K562 (cell line): ENCODE results near the gene SHB. TPM values are rescaled to one million over a fixed set of nuclear protein-coding genes. Genes with fewer than 3 reads are reported as not detected.

Source experiments
- ATAC-seq: fragments of 200-7000 bp; cut with Tn5 transposase; 3 replicates; pipeline ENCODE4 v1.9.1; 2020; ENCODE audit warnings: moderate library complexity
- Bru-seq: library from RNA; stranded (reverse); fragments of 400-500 nt; gene quantifications from one replicate; lab custom pipeline; 2021; lab: Mats Ljungman, UMichigan
- BruChase-seq, 2 experiments: library from RNA; stranded (reverse); fragments of 400-500 nt; gene quantifications; one replicate each; lab custom pipeline; 2021; lab: Mats Ljungman, UMichigan
- BruUV-seq: library from RNA; stranded (reverse); fragments of 400-500 nt; replicated peaks from 2 replicates; lab custom pipeline; 2021; lab: Mats Ljungman, UMichigan
- CTCF ChIA-PET: fragments of 300-600 bp; formaldehyde crosslinking; extraction: SDS; loops from one replicate; lab custom pipeline; 2021; ENCODE audit warnings: low intra/inter-chr PET ratio; lab: Yijun Ruan, JAX
- POLR2A ChIA-PET: fragments of 300-600, 350-650 bp; sonication (Branson Sonifier 250); formaldehyde crosslinking; extraction: SDS; loops from one replicate; lab custom pipeline; 2021; ENCODE audit warnings: antibody characterized with exemption, inconsistent platforms; lab: Yijun Ruan, JAX
- DNase-seq, 4 experiments: peaks; one replicate each; pipeline versions ENCODE4 v3.0.0 to v3.0.0-alpha.2; 2011 to 2018; ENCODE audit warnings: low spot score in 3 of 4, mixed read lengths in 3 of 4; ENCODE audit errors: extremely low read depth in 1 of 4
- FAIRE-seq: peaks from 2 replicates; lab custom pipeline; 2011; peaks lifted over from hg19 to GRCh38; lab: Jason Lieb, UNC
- H2AFZ ChIP-seq: 2 replicates; pipeline ENCODE4 v1.6.0; 2011; ENCODE audit warnings: low read depth, low read length, control low read depth, inconsistent platforms
- H3K27ac ChIP-seq: fragments of 200-600 bp; 3 replicates; pipeline ENCODE4 v1.8.0; 2011; ENCODE audit warnings: low read depth, mild to moderate bottlenecking, control low read depth, inconsistent platforms, low read length, moderate library complexity, mixed read lengths; ENCODE audit errors: extremely low read depth
- H3K27me3 ChIP-seq, 2 experiments: fragments of 300-600 bp in 1 of 2; 2 replicates in 1 of 2; 3 replicates in 1 of 2; pipeline versions ENCODE4 v1.6.0 to v1.8.0; 2011; ENCODE audit warnings: inconsistent platforms in 2 of 2, low read length in 2 of 2, mild to moderate bottlenecking in 1 of 2, mixed read lengths in 1 of 2, moderate library complexity in 1 of 2; ENCODE audit not compliant: control insufficient read depth in 2 of 2, insufficient read depth in 2 of 2
- H3K36me3 ChIP-seq: fragments of 300-600 bp; 3 replicates; pipeline ENCODE4 v1.8.0; 2011; ENCODE audit warnings: mild to moderate bottlenecking, low read length, inconsistent platforms; ENCODE audit not compliant: control insufficient read depth, insufficient read depth
- H3K4me1 ChIP-seq, 2 experiments: fragments of 200-600 bp in 1 of 2; replicated peaks in 1 of 2; 2 replicates in 1 of 2; 3 replicates in 1 of 2; pipeline versions ENCODE4 v1.5.1 to v1.8.0; 2011; ENCODE audit warnings: inconsistent platforms in 2 of 2, low read length in 2 of 2, mild to moderate bottlenecking in 1 of 2, mixed read lengths in 1 of 2, moderate library complexity in 1 of 2; ENCODE audit not compliant: control insufficient read depth in 2 of 2, insufficient read depth in 2 of 2
- H3K4me2 ChIP-seq: 2 replicates; pipeline ENCODE4 v1.6.1; 2011; ENCODE audit warnings: low read length, control low read depth, inconsistent platforms, mixed read lengths; ENCODE audit not compliant: insufficient read depth
- H3K4me3 ChIP-seq: fragments of 200-600 bp; sonication (generic), shearing (Covaris generic); 2 replicates; pipeline ENCODE4 v1.5.1; 2016; ENCODE audit warnings: control low read depth, inconsistent platforms
- H3K79me2 ChIP-seq: fragments of 200-600 bp; 3 replicates; pipeline ENCODE4 v1.8.0; 2011; ENCODE audit warnings: low read length, inconsistent platforms; ENCODE audit not compliant: control insufficient read depth, insufficient read depth
- H3K9ac ChIP-seq, 2 experiments: 2 replicates each; pipeline versions ENCODE4 v1.6.0 to v1.6.1; 2011; ENCODE audit warnings: low read depth in 2 of 2, low read length in 2 of 2, control low read depth in 1 of 2, inconsistent platforms in 1 of 2, mild to moderate bottlenecking in 1 of 2, mixed read lengths in 1 of 2; ENCODE audit not compliant: insufficient read depth in 1 of 2
- H3K9me1 ChIP-seq: one replicate; pipeline ENCODE4 v1.6.0; 2011; ENCODE audit warnings: inconsistent platforms, mild to moderate bottlenecking, low read length, moderate library complexity; ENCODE audit not compliant: control insufficient read depth, insufficient read depth
- H3K9me3 ChIP-seq: replicated peaks from 2 replicates; pipeline ENCODE4 v1.5.1; 2011; ENCODE audit warnings: low read depth, low read length, inconsistent platforms; ENCODE audit not compliant: control insufficient read depth, insufficient read depth
- H4K20me1 ChIP-seq: replicated peaks from 2 replicates; pipeline ENCODE4 v1.6.1; 2011; ENCODE audit warnings: low read length, inconsistent platforms, mixed read lengths; ENCODE audit not compliant: control insufficient read depth, insufficient read depth
- GATAD2A ChIP-seq: fragments of 450-650 bp; IDR thresholded peaks from 2 replicates; pipeline ENCODE4 v1.6.1; 2017
- HNRNPK ChIP-seq: fragments of 200-400 bp; formaldehyde crosslinking; IDR thresholded peaks from one replicate; pipeline ENCODE4 v1.6.1; 2018; ENCODE audit warnings: mild to moderate bottlenecking, low read depth, low read length; ENCODE audit not compliant: poor library complexity, severe bottlenecking
- NR4A1 ChIP-seq, 2 experiments: fragments of 250-450 bp in 1 of 2; fragments of 450-650 bp in 1 of 2; sonication (Bioruptor Pico) in 1 of 2; IDR thresholded peaks; 2 replicates each; pipeline versions ENCODE4 v1.4.0 to v1.6.1; 2016 to 2020; ENCODE audit warnings: mild to moderate bottlenecking in 2 of 2, missing compliant biosample characterization in 1 of 2, missing genetic modification characterization in 1 of 2, moderate library complexity in 1 of 2
- SMARCB1 ChIP-seq: IDR thresholded peaks from 2 replicates; pipeline ENCODE4 v1.6.1; 2011; ENCODE audit warnings: improper control_type of control experiment, low read depth; ENCODE audit not compliant: insufficient read length
- ZBTB17 ChIP-seq: fragments of 450-650 bp; formaldehyde crosslinking; IDR thresholded peaks from 2 replicates; pipeline ENCODE4 v1.4.0; 2020; ENCODE audit warnings: mild to moderate bottlenecking
- ZNF76 ChIP-seq: fragments of 250-450 bp; sonication (Bioruptor Pico); IDR thresholded peaks from 2 replicates; pipeline ENCODE4 v1.4.0; 2020; ENCODE audit warnings: mild to moderate bottlenecking, moderate library complexity, borderline replicate concordance
- WGBS: fragments of 100-300 bp; shearing (Covaris generic); methylation state at CpG from one replicate; pipeline ENCODE4 v1.1.6; 2016; ENCODE audit warnings: low coverage, mixed read lengths; ENCODE audit not compliant: insufficient coverage; ENCODE audit errors: missing lambda C conversion rate; 5-methylcytosine and 5-hydroxymethylcytosine counted together
- in situ Hi-C: fragments of 300-500 bp; cut with MboI; formaldehyde crosslinking; loops from 4 replicates; pipeline ENCODE4 v1.15.0; 2018; ENCODE audit warnings: inconsistent platforms, mixed read lengths
- intact Hi-C: fragments of 100-400 bp; cut with micrococcal nuclease; formaldehyde crosslinking; loops from 2 replicates; pipeline ENCODE4 v1.14.2; 2022
- long read RNA-seq, 3 experiments: library from polyadenylated mRNA in 2 of 3; library from RNA in 1 of 3; unstranded in 2 of 3; stranded (forward) in 1 of 3; transcript quantifications; one replicate each; pipeline ENCODE4 v2.0.0, GENCODE V29; 2019 to 2022
- polyA minus RNA-seq, 3 experiments: library from RNA; depleted of rRNA, polyadenylated mRNA; stranded (reverse); fragments of >200 nt; gene quantifications; 2 replicates each; pipeline ENCODE4 v1.2.3, GENCODE V29; 2011
- polyA plus RNA-seq, 8 experiments: library from polyadenylated mRNA; depleted of rRNA in 4 of 8; stranded (reverse) in 5 of 8; unstranded in 3 of 8; fragments of >200 nt; fragmentation: Nextera tagmentation in 2 of 8; fragmentation: Illumina TruSeq in 1 of 8; extraction: Ambion mirVana in 2 of 8; extraction: Trizol in 1 of 8; gene quantifications; 2 replicates each; pipeline versions ENCODE4 v1.2.1 to v1.2.3, GENCODE V29; 2011 to 2014; ENCODE audit warnings: inconsistent platforms in 1 of 8, missing spikeins in 1 of 8
- total RNA-seq, 7 experiments: library from RNA; depleted of rRNA in 6 of 7; stranded (reverse); fragments of >200 nt in 6 of 7; fragmentation: Illumina TruSeq in 2 of 7; extraction: Trizol in 2 of 7; gene quantifications; 2 replicates each; pipeline versions ENCODE4 v1.2.1 to v1.2.3, GENCODE V29; 2011 to 2021; ENCODE audit warnings: low replicate concordance in 1 of 7
- TF ChIP-seq, protein P1 (sequence below): sonication (generic); formaldehyde crosslinking; IDR thresholded peaks from 2 replicates; pipeline ENCODE4 v1.8.0; 2022; ENCODE audit warnings: missing genetic modification reagents, mild to moderate bottlenecking, moderate library complexity, borderline replicate concordance
- TF ChIP-seq, protein P2 (sequence below): sonication (generic); formaldehyde crosslinking; IDR thresholded peaks from 2 replicates; pipeline ENCODE4 v1.8.1; 2023; ENCODE audit warnings: mild to moderate bottlenecking, missing genetic modification reagents

Gene SHB, protein sequence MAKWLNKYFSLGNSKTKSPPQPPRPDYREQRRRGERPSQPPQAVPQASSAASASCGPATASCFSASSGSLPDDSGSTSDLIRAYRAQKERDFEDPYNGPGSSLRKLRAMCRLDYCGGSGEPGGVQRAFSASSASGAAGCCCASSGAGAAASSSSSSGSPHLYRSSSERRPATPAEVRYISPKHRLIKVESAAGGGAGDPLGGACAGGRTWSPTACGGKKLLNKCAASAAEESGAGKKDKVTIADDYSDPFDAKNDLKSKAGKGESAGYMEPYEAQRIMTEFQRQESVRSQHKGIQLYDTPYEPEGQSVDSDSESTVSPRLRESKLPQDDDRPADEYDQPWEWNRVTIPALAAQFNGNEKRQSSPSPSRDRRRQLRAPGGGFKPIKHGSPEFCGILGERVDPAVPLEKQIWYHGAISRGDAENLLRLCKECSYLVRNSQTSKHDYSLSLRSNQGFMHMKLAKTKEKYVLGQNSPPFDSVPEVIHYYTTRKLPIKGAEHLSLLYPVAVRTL
- 6.5 and 13.7 TPM in 2 replicates for total RNA-seq (2011; cell fraction: chromatin; rRNA removed; ENCODE audit: low replicate concordance)
- total RNA-seq (2011; cell fraction: nucleolus; rRNA removed): 10.4 and 10.7 TPM in 2 replicates
- 6.3 and 8.7 TPM in 2 replicates for total RNA-seq (2011; cell fraction: nucleoplasm; rRNA removed)
- total RNA-seq (2014; rRNA removed) (11.7 and 12.8 TPM in 2 replicates), total RNA-seq (2014; rRNA removed; fragmentation: Illumina TruSeq; extraction: Trizol) (3.8 and 4.0 TPM in 2 replicates), total RNA-seq (2015; rRNA removed; fragmentation: Illumina TruSeq; extraction: Trizol) (5.1 and 5.3 TPM in 2 replicates), total RNA-seq (2021) (15.4 and 16.0 TPM in 2 replicates), polyA plus RNA-seq (2011; rRNA removed) (3.4 and 5.1 TPM in 2 replicates), polyA plus RNA-seq (2014; fragmentation: Illumina TruSeq; extraction: Trizol) (9.6 TPM in 2 replicates), polyA plus RNA-seq (2014; fragmentation: Nextera tagmentation; extraction: Ambion mirVana) (1 to 10 TPM in 1 of 2 experiments, under 1 TPM in 1; 0.78 to 1.0 TPM), polyA plus RNA-seq (2014; rRNA removed) (6.0 and 7.5 TPM in 2 replicates), polyA minus RNA-seq (2011; rRNA and poly(A)+ RNA removed) (4.6 and 5.7 TPM in 2 replicates), Bru-seq, nascent RNA (percentile 69 among the genes with signal in this experiment), BruChase-seq, experiment 1, labeled RNA remaining after a 2-hour chase (percentile 64 among the genes with signal in this experiment), BruChase-seq, experiment 2, labeled RNA remaining after a 6-hour chase (percentile 72 among the genes with signal in this experiment)
- polyA plus RNA-seq (2011; cell fraction: cytosol; rRNA removed): 4.1 and 8.5 TPM in 2 replicates
- polyA plus RNA-seq (2011; cell fraction: nucleus; rRNA removed): 4.9 and 8.5 TPM in 2 replicates
- 8.2 and 8.9 TPM in 2 replicates for polyA plus RNA-seq (2012)
- 7.4 and 12.6 TPM in 2 replicates for polyA minus RNA-seq (2011; cell fraction: cytosol; rRNA and poly(A)+ RNA removed)
- polyA minus RNA-seq (2011; cell fraction: nucleus; rRNA and poly(A)+ RNA removed): 6.3 and 6.4 TPM in 2 replicates
- long read RNA-seq, experiment 1, transcript SHB-201 (6 exons, 2,783 nt): major isoform, 59 of 79 reads
- long read RNA-seq, experiment 1, partial matches to known transcripts: 11 of 79 reads
- long read RNA-seq, experiment 1, other reads (novel, unspliced or antisense): 9 of 79 reads
- long read RNA-seq, experiment 2, transcript SHB-201 (6 exons, 2,783 nt): major isoform, 10 of 21 reads
- long read RNA-seq, experiment 2, partial matches to known transcripts: 8 of 21 reads
- long read RNA-seq, experiment 2, other reads (novel, unspliced or antisense): 3 of 21 reads
- long read RNA-seq, experiment 3, partial matches to known transcripts: 0 of 4 reads
- long read RNA-seq, experiment 3, other reads (novel, unspliced or antisense): 3 of 4 reads

DNA sequence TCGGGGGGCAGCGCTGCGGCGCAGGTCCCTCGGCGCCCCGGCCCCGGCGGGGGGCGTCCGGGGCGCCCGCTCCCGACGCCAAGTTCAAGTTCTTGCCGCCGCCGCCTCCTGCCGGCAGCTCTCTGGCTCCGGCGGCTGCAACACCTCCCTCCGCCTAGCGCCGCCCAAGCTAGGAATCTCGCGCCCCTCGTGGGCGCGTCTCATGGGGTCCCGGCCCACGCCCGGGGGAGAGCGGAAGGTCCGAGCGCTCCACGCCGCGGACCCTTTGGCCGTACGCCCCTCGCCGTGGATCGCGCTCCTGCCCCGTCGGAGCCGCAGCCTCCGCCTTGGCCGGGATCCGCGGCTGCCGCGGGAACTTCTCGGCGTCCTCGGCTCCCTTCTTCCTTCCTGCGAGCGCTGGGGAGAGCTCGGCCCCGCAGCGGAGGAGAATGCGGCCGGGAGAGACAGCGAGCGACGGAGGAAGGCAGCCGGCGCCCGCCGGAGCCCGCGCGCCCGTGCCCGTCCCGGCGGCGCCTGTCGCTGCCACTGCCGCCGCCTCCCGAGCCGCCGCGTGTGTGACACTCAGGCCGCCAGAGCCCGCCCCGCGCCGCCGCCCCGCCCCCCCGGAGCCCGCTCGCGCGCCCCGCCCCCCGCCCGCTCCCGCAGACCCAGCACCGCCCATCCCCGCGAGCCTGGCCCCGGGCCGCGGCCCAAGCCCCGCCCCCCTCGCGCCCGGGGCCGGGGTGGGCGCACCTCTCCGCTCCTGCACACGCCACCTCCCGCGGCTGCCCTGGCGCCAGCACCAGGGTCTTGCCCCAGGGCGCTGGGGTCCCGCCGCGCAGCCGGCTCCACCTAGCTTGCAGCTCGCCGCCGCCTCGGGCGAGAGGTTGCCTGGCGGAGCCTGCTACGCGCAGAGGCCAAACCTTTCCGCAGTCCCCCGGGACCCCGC, at the start of gene SHB:
SHB (minus strand) TSS at position 527 of the 928 bp plus-strand sequence. CDS start 582 bp downstream, outside the sequence.
- POLR2A ChIA-PET: interaction anchor here (0.6 to 2.1 kb wide), 10 partner anchors 9 to 733 kb away, joined by 3 to 6 read pairs (median 3); no protein-coding TSS in a partner anchor
- Histone ChIP-seq H3K79me2 (peaks cover 45% of the 10 kb centered on the region), H3K9ac (peak within 1 kb of the TSS; percentile 78 to 95), H3K9me3 (no peaks in the 10 kb centered on the region), H4K20me1 (peaks cover 39% of the 10 kb centered on the region), H2AFZ (peak within 1 kb of the TSS; percentile 98), H3K4me1 (peaks cover 39 to 49% of the 10 kb centered on the region in 2 experiments), H3K27ac (peak within 1 kb of the TSS; percentile 81), H3K9me1 (peaks cover 3% of the 10 kb centered on the region), H3K4me3 (peak within 1 kb of the TSS; percentile 90), H3K36me3 (peaks cover 4% of the 10 kb centered on the region; the same call in 1 of the 3 replicates), H3K27me3 (no peaks in the 10 kb centered on the region; a peak in 1 of 5 replicates), H3K4me2 (peak within 1 kb of the TSS; percentile 96)
- WGBS: under 1% methylated on average over 70 of the region's 134 CpGs
- in situ Hi-C loops (no loop called here), intact Hi-C loops (loop anchor here (1.0 to 10.0 kb wide), 4 partner anchors 42 to 324 kb away; partner anchors contain the start of gene EXOSC3)
- peak; percentile 77 for ATAC-seq
- no TSS peak for BruUV-seq
- CTCF ChIA-PET: interaction anchor here (0.6 to 3.0 kb wide), 7 partner anchors 29 to 330 kb away, joined by 3 to 19 read pairs (median 4); partner anchors contain the start of gene SLC25A51
- FAIRE-seq: no peak
- peak; percentile 89 to 99 (median 98) for DNase-seq
- TF ChIP-seq, protein P1, sequence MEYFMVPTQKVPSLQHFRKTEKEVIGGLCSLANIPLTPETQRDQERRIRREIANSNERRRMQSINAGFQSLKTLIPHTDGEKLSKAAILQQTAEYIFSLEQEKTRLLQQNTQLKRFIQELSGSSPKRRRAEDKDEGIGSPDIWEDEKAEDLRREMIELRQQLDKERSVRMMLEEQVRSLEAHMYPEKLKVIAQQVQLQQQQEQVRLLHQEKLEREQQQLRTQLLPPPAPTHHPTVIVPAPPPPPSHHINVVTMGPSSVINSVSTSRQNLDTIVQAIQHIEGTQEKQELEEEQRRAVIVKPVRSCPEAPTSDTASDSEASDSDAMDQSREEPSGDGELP (CRISPR knock-in tag): peak; percentile 53; the same call in 1 of the 2 replicates
- peak; percentile 53; the same call in 1 of the 2 replicates for TF ChIP-seq ZBTB17
- TF ChIP-seq ZNF76 (CRISPR knock-in tag): peak; percentile 52; the same call in 1 of the 2 replicates
- TF ChIP-seq NR4A1 (CRISPR knock-in tag; IDR thresholded peaks at IDR 0.05): 0 out of 2 replicates have a peak, but pooled peaks have one; percentile 49
- no peak for TF ChIP-seq NR4A1 (tag; IDR thresholded peaks at IDR 0.05)
- TF ChIP-seq HNRNPK: no peak
- TF ChIP-seq, protein P2, sequence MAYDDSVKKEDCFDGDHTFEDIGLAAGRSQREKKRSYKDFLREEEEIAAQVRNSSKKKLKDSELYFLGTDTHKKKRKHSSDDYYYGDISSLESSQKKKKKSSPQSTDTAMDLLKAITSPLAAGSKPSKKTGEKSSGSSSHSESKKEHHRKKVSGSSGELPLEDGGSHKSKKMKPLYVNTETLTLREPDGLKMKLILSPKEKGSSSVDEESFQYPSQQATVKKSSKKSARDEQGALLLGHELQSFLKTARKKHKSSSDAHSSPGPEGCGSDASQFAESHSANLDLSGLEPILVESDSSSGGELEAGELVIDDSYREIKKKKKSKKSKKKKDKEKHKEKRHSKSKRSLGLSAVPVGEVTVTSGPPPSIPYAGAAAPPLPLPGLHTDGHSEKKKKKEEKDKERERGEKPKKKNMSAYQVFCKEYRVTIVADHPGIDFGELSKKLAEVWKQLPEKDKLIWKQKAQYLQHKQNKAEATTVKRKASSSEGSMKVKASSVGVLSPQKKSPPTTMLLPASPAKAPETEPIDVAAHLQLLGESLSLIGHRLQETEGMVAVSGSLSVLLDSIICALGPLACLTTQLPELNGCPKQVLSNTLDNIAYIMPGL (CRISPR knock-in tag): peak; percentile 70; the same call in 1 of the 2 replicates
- 0 out of 2 replicates have a peak, but pooled peaks have one; percentile 25 for TF ChIP-seq GATAD2A
- no peak for TF ChIP-seq SMARCB1
